Measurements from ENCODE around the gene SDF4. TPM values are rescaled to one million over a fixed set of nuclear protein-coding genes. Genes with fewer than 3 reads are reported as not detected.

SDF4 gene
- total RNA-seq, 1 donor from 2014 or later: 175 TPM

DNA sequence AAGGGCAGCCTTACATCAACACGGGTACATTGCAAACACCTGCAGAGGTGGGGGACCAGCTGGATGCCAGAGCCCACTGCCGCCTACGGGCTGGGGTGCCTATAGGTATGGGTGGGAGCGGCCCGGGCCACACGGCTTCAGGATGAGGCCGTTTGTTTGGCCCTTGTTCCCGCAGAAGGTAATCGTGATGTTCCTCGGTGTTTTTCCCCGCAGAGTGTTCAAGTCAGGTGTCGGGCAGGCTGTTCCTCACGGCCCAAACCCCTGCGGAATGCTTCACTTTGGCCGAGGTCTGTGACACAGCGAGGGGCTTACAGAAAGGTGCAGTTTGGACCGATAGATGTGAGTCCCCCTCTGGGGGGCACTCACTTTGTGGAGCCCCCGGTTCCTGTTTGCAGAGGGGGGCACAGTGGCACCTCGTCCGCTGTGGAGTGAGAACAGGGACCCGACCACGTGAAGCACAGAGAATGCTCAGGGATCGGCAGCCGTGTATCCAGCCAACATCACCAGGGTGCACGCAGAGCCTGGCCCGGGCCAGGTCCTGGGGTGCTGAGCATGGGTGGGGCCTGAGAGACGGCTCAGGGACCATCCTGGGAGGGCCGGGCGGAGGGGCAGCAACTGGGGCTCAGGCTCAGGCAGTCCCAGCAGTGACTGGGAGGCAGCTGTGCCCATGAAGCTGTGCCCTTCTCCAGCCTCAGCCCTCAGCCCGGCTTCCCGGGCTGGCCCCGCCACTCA, 58.6 kb downstream of the SDF4 start:
- peak; percentile 82 for TF ChIP-seq EZH2 (IDR thresholded peaks at IDR 0.05; ENCODE audit: insufficient read depth, low read length)
- TF ChIP-seq, protein P1, sequence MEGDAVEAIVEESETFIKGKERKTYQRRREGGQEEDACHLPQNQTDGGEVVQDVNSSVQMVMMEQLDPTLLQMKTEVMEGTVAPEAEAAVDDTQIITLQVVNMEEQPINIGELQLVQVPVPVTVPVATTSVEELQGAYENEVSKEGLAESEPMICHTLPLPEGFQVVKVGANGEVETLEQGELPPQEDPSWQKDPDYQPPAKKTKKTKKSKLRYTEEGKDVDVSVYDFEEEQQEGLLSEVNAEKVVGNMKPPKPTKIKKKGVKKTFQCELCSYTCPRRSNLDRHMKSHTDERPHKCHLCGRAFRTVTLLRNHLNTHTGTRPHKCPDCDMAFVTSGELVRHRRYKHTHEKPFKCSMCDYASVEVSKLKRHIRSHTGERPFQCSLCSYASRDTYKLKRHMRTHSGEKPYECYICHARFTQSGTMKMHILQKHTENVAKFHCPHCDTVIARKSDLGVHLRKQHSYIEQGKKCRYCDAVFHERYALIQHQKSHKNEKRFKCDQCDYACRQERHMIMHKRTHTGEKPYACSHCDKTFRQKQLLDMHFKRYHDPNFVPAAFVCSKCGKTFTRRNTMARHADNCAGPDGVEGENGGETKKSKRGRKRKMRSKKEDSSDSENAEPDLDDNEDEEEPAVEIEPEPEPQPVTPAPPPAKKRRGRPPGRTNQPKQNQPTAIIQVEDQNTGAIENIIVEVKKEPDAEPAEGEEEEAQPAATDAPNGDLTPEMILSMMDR (IDR thresholded peaks at IDR 0.05; ENCODE audit: insufficient read depth, low read depth, low read length): no peak
- DNase-seq (ENCODE audit: low read depth): no peak
- peaks cover 4% of the 10 kb centered on the region for H3K4me1 Mint-ChIP-seq (ENCODE audit: low read depth, unreplicated experiment)
- H3K36me3 Mint-ChIP-seq (ENCODE audit: low read depth, unreplicated experiment): no peaks in the 10 kb centered on the region
- no peaks in the 10 kb centered on the region for H3K4me1 ChIP-seq (ENCODE audit: insufficient read depth, low read length)
- H3K27ac Mint-ChIP-seq (ENCODE audit: unreplicated experiment): no peak overlapping the region
- no peaks in the 10 kb centered on the region for H3K9me3 Mint-ChIP-seq (ENCODE audit: unreplicated experiment)
- H3K27me3 Mint-ChIP-seq (ENCODE audit: low read depth, unreplicated experiment): peaks cover 35% of the 10 kb centered on the region
- H3K79me2 ChIP-seq (ENCODE audit: insufficient read depth, low read length): no peaks in the 10 kb centered on the region
- H3K9me3 ChIP-seq (ENCODE audit: insufficient read depth, low read depth, low read length): no peaks in the 10 kb centered on the region
- no peak overlapping the region for H3K9ac ChIP-seq (ENCODE audit: low read length)
- H3K36me3 ChIP-seq (ENCODE audit: insufficient read depth, low read length): no peaks in the 10 kb centered on the region
- no peak overlapping the region for H2AFZ ChIP-seq (ENCODE audit: low read depth, low read length)
- H3K27me3 ChIP-seq (ENCODE audit: insufficient read depth, low read length): peaks cover 35% of the 10 kb centered on the region
- H3K4me3 Mint-ChIP-seq (ENCODE audit: unreplicated experiment): no peak overlapping the region
- no peaks in the 10 kb centered on the region for H4K20me1 ChIP-seq (ENCODE audit: insufficient read depth, low read length)
- H3K27ac ChIP-seq (ENCODE audit: low read depth, low read length): no peak overlapping the region
- H3K4me2 ChIP-seq (ENCODE audit: low read length): no peak overlapping the region
- FAIRE-seq: no peak
- no peak overlapping the region for H3K4me3 ChIP-seq (ENCODE audit: insufficient read depth, low read depth, low read length)

DNA sequence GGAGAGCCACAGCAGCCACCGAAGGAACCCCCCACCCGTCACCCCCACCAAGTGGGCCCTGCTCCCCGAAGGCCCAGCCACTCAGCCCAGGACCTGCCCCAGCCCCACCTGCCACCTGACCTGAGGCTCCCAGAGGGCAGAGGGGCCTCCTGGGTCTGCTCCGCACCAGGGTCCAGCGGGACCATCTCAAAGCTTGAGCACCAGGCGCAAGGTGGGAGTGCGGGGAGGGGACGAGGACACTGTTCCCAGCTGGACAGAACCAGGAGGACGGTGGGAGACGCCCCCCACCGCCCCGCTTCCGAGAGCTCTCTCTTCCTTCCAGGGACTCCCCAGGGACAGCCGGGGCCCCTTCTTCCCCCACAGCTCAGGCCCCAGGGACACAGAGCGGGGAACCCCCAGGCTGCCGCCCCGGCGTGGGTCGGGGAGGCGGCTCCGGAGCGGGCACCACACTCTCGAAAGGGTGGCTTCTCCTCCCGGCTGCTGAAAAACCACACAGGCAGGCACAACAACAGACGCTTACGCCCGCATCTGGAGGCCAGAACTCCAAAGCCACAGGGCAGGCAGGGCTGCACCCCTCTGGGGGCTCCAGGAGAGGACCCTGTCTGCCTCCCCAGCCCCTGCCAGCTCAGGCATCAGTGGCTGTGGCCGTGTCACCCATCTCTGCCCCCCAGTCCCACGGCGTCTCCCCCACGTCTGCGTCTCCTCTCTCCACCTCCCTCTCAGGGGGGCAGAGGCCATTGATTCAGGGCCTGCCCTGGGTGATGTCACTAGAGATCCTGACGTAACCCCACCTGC, 60.1 kb downstream of the SDF4 start:
- DNase-seq (ENCODE audit: low read depth): no peak
- Histone ChIP-seq H3K9me3 (ENCODE audit: insufficient read depth, low read depth, low read length) (no peaks in the 10 kb centered on the region), H4K20me1 (ENCODE audit: insufficient read depth, low read length) (no peaks in the 10 kb centered on the region), H3K27ac (ENCODE audit: low read depth, low read length) (no peak overlapping the region), H2AFZ (ENCODE audit: low read depth, low read length) (no peak overlapping the region), H3K79me2 (ENCODE audit: insufficient read depth, low read length) (no peaks in the 10 kb centered on the region), H3K27me3 (ENCODE audit: insufficient read depth, low read length) (peaks cover 29% of the 10 kb centered on the region), H3K4me2 (ENCODE audit: low read length) (no peak overlapping the region), H3K36me3 (ENCODE audit: insufficient read depth, low read length) (no peaks in the 10 kb centered on the region), H3K4me1 (ENCODE audit: insufficient read depth, low read length) (no peaks in the 10 kb centered on the region), H3K9ac (ENCODE audit: low read length) (no peak overlapping the region), H3K4me3 (ENCODE audit: insufficient read depth, low read depth, low read length) (no peak overlapping the region)
- no peak for FAIRE-seq
- Mint-ChIP-seq H3K36me3 (ENCODE audit: low read depth, unreplicated experiment) (no peaks in the 10 kb centered on the region), H3K27me3 (ENCODE audit: low read depth, unreplicated experiment) (peaks cover 29% of the 10 kb centered on the region), H3K27ac (ENCODE audit: unreplicated experiment) (peak overlapping the region; percentile 62), H3K4me1 (ENCODE audit: low read depth, unreplicated experiment) (peaks cover 4% of the 10 kb centered on the region), H3K9me3 (ENCODE audit: unreplicated experiment) (no peaks in the 10 kb centered on the region), H3K4me3 (ENCODE audit: unreplicated experiment) (no peak overlapping the region)
- no peak for TF ChIP-seq EZH2 (IDR thresholded peaks at IDR 0.05; ENCODE audit: insufficient read depth, low read length)
- TF ChIP-seq, protein P1 (IDR thresholded peaks at IDR 0.05; ENCODE audit: insufficient read depth, low read depth, low read length): no peak

All from astrocyte (in vitro differentiated cells and primary cell).